Loucy (cell line): Measurements from ENCODE around the gene TDRD12.

Source experiments
- H2AFZ ChIP-seq: fragments of 200-600 bp; sonication (generic); 2 replicates; pipeline ENCODE4 v1.6.0; 2016; ENCODE audit warnings: antibody characterized with exemption, mild to moderate bottlenecking, low read length, moderate library complexity
- H3F3A ChIP-seq: fragments of 200-600 bp; 2 replicates; pipeline ENCODE4 v1.6.0; 2016; ENCODE audit warnings: antibody characterized with exemption, low read depth, mild to moderate bottlenecking
- H3K27me3 ChIP-seq: fragments of 200-600 bp; sonication (generic); 2 replicates; pipeline ENCODE4 v1.6.1; 2014; ENCODE audit warnings: low read length, mild to moderate bottlenecking; ENCODE audit not compliant: insufficient read depth, poor library complexity, severe bottlenecking
- H3K36me3 ChIP-seq: fragments of 200-600 bp; sonication (generic); 2 replicates; pipeline ENCODE4 v1.6.1; 2016; ENCODE audit warnings: low read length; ENCODE audit not compliant: insufficient read depth
- H3K4me1 ChIP-seq: fragments of 200-600 bp; sonication (generic); 2 replicates; pipeline ENCODE4 v1.5.1; 2014; ENCODE audit warnings: low read length, mild to moderate bottlenecking; ENCODE audit not compliant: insufficient read depth, poor library complexity, severe bottlenecking
- H3K4me2 ChIP-seq: fragments of 200-600 bp; sonication (generic); 2 replicates; pipeline ENCODE4 v1.6.0; 2014; ENCODE audit warnings: antibody characterized with exemption, low read length, low read depth, mild to moderate bottlenecking; ENCODE audit not compliant: poor library complexity, severe bottlenecking
- H3K4me3 ChIP-seq: fragments of 200-600 bp; sonication (generic); 2 replicates; pipeline ENCODE4 v1.5.1; 2014; ENCODE audit warnings: low read length, mild to moderate bottlenecking, mixed read lengths; ENCODE audit not compliant: poor library complexity, severe bottlenecking
- H3K79me2 ChIP-seq: fragments of 200-600 bp; sonication (generic); 2 replicates; pipeline ENCODE4 v1.6.1; 2014; ENCODE audit warnings: low read length; ENCODE audit not compliant: insufficient read depth
- H3K9ac ChIP-seq: fragments of 200-600 bp; sonication (generic); 2 replicates; pipeline ENCODE4 v1.6.0; 2014; ENCODE audit warnings: mild to moderate bottlenecking, low read depth, low read length, moderate library complexity; ENCODE audit not compliant: poor library complexity, severe bottlenecking
- H3K9me2 ChIP-seq: fragments of 200-600 bp; sonication (generic); replicated peaks from 2 replicates; pipeline ENCODE4 v1.6.1; 2016; ENCODE audit warnings: low read depth, low read length, mixed read lengths
- H3K9me3 ChIP-seq: fragments of 200-600 bp; sonication (generic); 2 replicates; pipeline ENCODE4 v1.6.1; 2014; ENCODE audit warnings: mild to moderate bottlenecking, antibody characterized with exemption, low read length, low read depth; ENCODE audit not compliant: insufficient read depth
- H4K20me1 ChIP-seq: fragments of 200-600 bp; sonication (generic); 2 replicates; pipeline ENCODE4 v1.6.0; 2014; ENCODE audit warnings: antibody characterized with exemption, low read length, mild to moderate bottlenecking; ENCODE audit not compliant: insufficient read depth, poor library complexity, severe bottlenecking
- CTCF ChIP-seq: fragments of 200-600 bp; sonication (generic); conservative IDR thresholded peaks from 2 replicates; pipeline ENCODE4 v1.5.1; 2014; ENCODE audit warnings: mild to moderate bottlenecking, antibody characterized with exemption, low read length
- EZH2phosphoT487 ChIP-seq: fragments of 200-600 bp; IDR thresholded peaks from 2 replicates; pipeline ENCODE4 v1.6.1; 2018; ENCODE audit warnings: antibody characterized with exemption, mild to moderate bottlenecking, moderate library complexity, borderline replicate concordance

Gene TDRD12

GRCh38 chr19:32812036-32812435 is 92.5 kb downstream of the TDRD12 start:
- TF ChIP-seq EZH2phosphoT487 (no peak), CTCF (no peak)
- no peaks in the 10 kb centered on the region for H3K9me3 ChIP-seq
- no peaks in the 10 kb centered on the region for H3F3A ChIP-seq
- no peaks in the 10 kb centered on the region for H3K27me3 ChIP-seq
- H3K4me2 ChIP-seq = no peak overlapping the region
- no peak overlapping the region for H3K4me3 ChIP-seq
- H3K9me2 ChIP-seq = no peaks in the 10 kb centered on the region
- H4K20me1 ChIP-seq = no peaks in the 10 kb centered on the region
- H3K4me1 ChIP-seq = no peaks in the 10 kb centered on the region
- no peak overlapping the region for H2AFZ ChIP-seq
- no peaks in the 10 kb centered on the region for H3K36me3 ChIP-seq
- no peak overlapping the region for H3K9ac ChIP-seq
- no peaks in the 10 kb centered on the region for H3K79me2 ChIP-seq

GRCh38 chr19:32812571-32812970 is 93.0 kb downstream of the TDRD12 start:
- Histone ChIP-seq H3F3A (no peaks in the 10 kb centered on the region), H3K36me3 (no peaks in the 10 kb centered on the region)

GRCh38 chr19:32813862-32814425 is 94.4 kb downstream of the TDRD12 start:
- Histone ChIP-seq H4K20me1 (no peaks in the 10 kb centered on the region), H3K4me1 (no peaks in the 10 kb centered on the region), H3K9me3 (no peaks in the 10 kb centered on the region), H3K4me2 (no peak overlapping the region), H3K9me2 (no peaks in the 10 kb centered on the region), H3F3A (no peaks in the 10 kb centered on the region), H3K27me3 (no peaks in the 10 kb centered on the region), H3K79me2 (no peaks in the 10 kb centered on the region), H3K36me3 (no peaks in the 10 kb centered on the region), H3K4me3 (no peak overlapping the region), H3K9ac (no peak overlapping the region), H2AFZ (peak overlapping the region; percentile 45; the same call in 1 of the 2 replicates)
- TF ChIP-seq CTCF (no peak), EZH2phosphoT487 (no peak)

More at GRCh38 chr19:32812571-32812970, 93.0 kb downstream of the TDRD12 start:
- Histone ChIP-seq H3K4me3 (no peak overlapping the region), H3K27me3 (no peaks in the 10 kb centered on the region), H3K79me2 (no peaks in the 10 kb centered on the region), H3K9me3 (no peaks in the 10 kb centered on the region), H2AFZ (no peak overlapping the region), H3K4me1 (no peaks in the 10 kb centered on the region), H3K4me2 (no peak overlapping the region), H3K9ac (no peak overlapping the region), H3K9me2 (no peaks in the 10 kb centered on the region), H4K20me1 (no peaks in the 10 kb centered on the region)
- no peak for TF ChIP-seq CTCF
- no peak for TF ChIP-seq EZH2phosphoT487
